ENCODE data around the gene UFSP1.
A peak's percentile ranks its signal among the peaks of the same experiment; 100 is the strongest.

The UFSP1 gene

GRCh38 chr7:100892364-100893317 lies 3.1 kb upstream of the UFSP1 start:
- Mint-ChIP-seq H3K36me3 (ENCODE audit: low read depth) (peaks cover 11% of the 10 kb centered on the region), H3K4me1 (ENCODE audit: low read depth) (peaks cover 25% of the 10 kb centered on the region), H3K27ac (no peak overlapping the region), H3K27me3 (ENCODE audit: low read depth) (peaks cover 47% of the 10 kb centered on the region), H3K4me3 (no peak overlapping the region), H3K9me3 (no peaks in the 10 kb centered on the region)
- no peak for DNase-seq (ENCODE audit: low spot score)

GRCh38 chr7:100891568-100892247 lies 2.2 kb upstream of the UFSP1 start:
- Mint-ChIP-seq H3K4me3 (peak overlapping the region; percentile 77), H3K4me1 (ENCODE audit: low read depth) (peaks cover 32% of the 10 kb centered on the region), H3K36me3 (ENCODE audit: low read depth) (peaks cover 21% of the 10 kb centered on the region), H3K9me3 (no peaks in the 10 kb centered on the region), H3K27ac (no peak overlapping the region), H3K27me3 (ENCODE audit: low read depth) (peaks cover 42% of the 10 kb centered on the region)
- no peak for DNase-seq (ENCODE audit: low spot score)

- Mint-ChIP-seq H3K4me1 (ENCODE audit: low read depth) (peaks cover 33% of the 10 kb centered on the region), H3K27ac (no peak overlapping the region)
These were observed 1.4 kb upstream of the UFSP1 start for GRCh38 chr7:100890653-100891567.

GRCh38 chr7:100888291-100888987 lies 1.1 kb downstream of the UFSP1 start:
- Mint-ChIP-seq H3K4me1 (ENCODE audit: low read depth) (peaks cover 32% of the 10 kb centered on the region), H3K36me3 (ENCODE audit: low read depth) (peaks cover 52% of the 10 kb centered on the region)

More at GRCh38 chr7:100890653-100891567, 1.4 kb upstream of the UFSP1 start:
- H3K36me3 Mint-ChIP-seq (ENCODE audit: low read depth) = peaks cover 29% of the 10 kb centered on the region
- DNase-seq (ENCODE audit: low spot score) = no peak
- H3K27me3 Mint-ChIP-seq (ENCODE audit: low read depth) = peaks cover 36% of the 10 kb centered on the region
- H3K9me3 Mint-ChIP-seq = no peaks in the 10 kb centered on the region
- peak overlapping the region; percentile 88 for H3K4me3 Mint-ChIP-seq

GRCh38 chr7:100887516-100888290 lies 1.8 kb downstream of the UFSP1 start:
- DNase-seq (ENCODE audit: low spot score) = peak; percentile 45
- H3K9me3 Mint-ChIP-seq = no peaks in the 10 kb centered on the region
- H3K4me3 Mint-ChIP-seq = peak overlapping the region; percentile 88
- peaks cover 58% of the 10 kb centered on the region for H3K36me3 Mint-ChIP-seq (ENCODE audit: low read depth)
- peaks cover 34% of the 10 kb centered on the region for H3K4me1 Mint-ChIP-seq (ENCODE audit: low read depth)
- peak overlapping the region; percentile 94 for H3K27ac Mint-ChIP-seq
- peaks cover 20% of the 10 kb centered on the region for H3K27me3 Mint-ChIP-seq (ENCODE audit: low read depth)

More at GRCh38 chr7:100888291-100888987, 1.1 kb downstream of the UFSP1 start:
- no peak for DNase-seq (ENCODE audit: low spot score)
- peak overlapping the region; percentile 94 for H3K27ac Mint-ChIP-seq
- peaks cover 26% of the 10 kb centered on the region for H3K27me3 Mint-ChIP-seq (ENCODE audit: low read depth)
- no peaks in the 10 kb centered on the region for H3K9me3 Mint-ChIP-seq
- H3K4me3 Mint-ChIP-seq = peak overlapping the region; percentile 88

- Mint-ChIP-seq H3K27me3 (ENCODE audit: low read depth) (peaks cover 15% of the 10 kb centered on the region), H3K36me3 (ENCODE audit: low read depth) (peaks cover 62% of the 10 kb centered on the region), H3K9me3 (no peaks in the 10 kb centered on the region), H3K4me3 (peak overlapping the region; percentile 88), H3K27ac (peak overlapping the region; percentile 94), H3K4me1 (ENCODE audit: low read depth) (peaks cover 34% of the 10 kb centered on the region)
- no peak for DNase-seq (ENCODE audit: low spot score)
These were observed 2.5 kb downstream of the UFSP1 start for GRCh38 chr7:100886936-100887515.

- Mint-ChIP-seq H3K27me3 (ENCODE audit: low read depth) (peaks cover 8% of the 10 kb centered on the region), H3K4me1 (ENCODE audit: low read depth) (peaks cover 32% of the 10 kb centered on the region), H3K27ac (peak overlapping the region; percentile 94), H3K36me3 (ENCODE audit: low read depth) (peaks cover 68% of the 10 kb centered on the region), H3K4me3 (peak overlapping the region; percentile 45), H3K9me3 (no peaks in the 10 kb centered on the region)
- DNase-seq (ENCODE audit: low spot score) = no peak
These were observed 3.2 kb downstream of the UFSP1 start for GRCh38 chr7:100886142-100886935.

- no peak for DNase-seq (ENCODE audit: low spot score)
- Mint-ChIP-seq H3K27me3 (ENCODE audit: low read depth) (peaks cover 3% of the 10 kb centered on the region), H3K9me3 (no peaks in the 10 kb centered on the region), H3K4me1 (ENCODE audit: low read depth) (peaks cover 30% of the 10 kb centered on the region), H3K27ac (no peak overlapping the region), H3K4me3 (no peak overlapping the region), H3K36me3 (ENCODE audit: low read depth) (peaks cover 74% of the 10 kb centered on the region)
These were observed 3.9 kb downstream of the UFSP1 start for GRCh38 chr7:100885440-100886141.

GRCh38 chr7:100884736-100885439 lies 4.6 kb downstream of the UFSP1 start:
- DNase-seq (ENCODE audit: low spot score) = no peak
- Mint-ChIP-seq H3K9me3 (no peaks in the 10 kb centered on the region), H3K36me3 (ENCODE audit: low read depth) (peaks cover 78% of the 10 kb centered on the region), H3K27ac (peak overlapping the region; percentile 50), H3K4me3 (no peak overlapping the region), H3K27me3 (ENCODE audit: low read depth) (no peaks in the 10 kb centered on the region), H3K4me1 (ENCODE audit: low read depth) (peaks cover 27% of the 10 kb centered on the region)

GRCh38 chr7:100882785-100883526 lies 6.6 kb downstream of the UFSP1 start:
- Mint-ChIP-seq H3K9me3 (no peaks in the 10 kb centered on the region), H3K27ac (no peak overlapping the region), H3K4me3 (no peak overlapping the region), H3K27me3 (ENCODE audit: low read depth) (no peaks in the 10 kb centered on the region), H3K4me1 (ENCODE audit: low read depth) (peaks cover 33% of the 10 kb centered on the region), H3K36me3 (ENCODE audit: low read depth) (peaks cover 88% of the 10 kb centered on the region)
- no peak for DNase-seq (ENCODE audit: low spot score)
